ENCODE results near the gene CTNNA2.

Gene CTNNA2

DNA sequence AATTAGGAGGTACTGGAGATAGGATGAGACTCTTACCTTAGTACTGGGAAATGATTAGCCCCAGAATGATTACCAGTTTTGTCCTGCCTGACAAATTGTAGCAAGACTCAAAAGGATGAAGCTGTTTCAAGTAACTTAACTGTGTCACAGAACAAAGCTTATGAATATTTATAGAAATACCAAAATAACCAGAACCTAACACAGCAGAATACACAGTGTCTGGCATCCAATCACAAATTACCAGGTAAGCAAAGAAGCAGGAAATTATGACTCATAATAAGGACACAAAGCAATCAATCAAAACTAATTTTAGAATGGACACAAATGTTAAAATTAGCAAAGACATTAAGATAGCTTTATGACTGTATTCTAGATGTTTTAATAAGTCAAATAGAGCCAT lies 91.9 kb downstream of the CTNNA2 start:
- TF ChIP-seq, protein P1, sequence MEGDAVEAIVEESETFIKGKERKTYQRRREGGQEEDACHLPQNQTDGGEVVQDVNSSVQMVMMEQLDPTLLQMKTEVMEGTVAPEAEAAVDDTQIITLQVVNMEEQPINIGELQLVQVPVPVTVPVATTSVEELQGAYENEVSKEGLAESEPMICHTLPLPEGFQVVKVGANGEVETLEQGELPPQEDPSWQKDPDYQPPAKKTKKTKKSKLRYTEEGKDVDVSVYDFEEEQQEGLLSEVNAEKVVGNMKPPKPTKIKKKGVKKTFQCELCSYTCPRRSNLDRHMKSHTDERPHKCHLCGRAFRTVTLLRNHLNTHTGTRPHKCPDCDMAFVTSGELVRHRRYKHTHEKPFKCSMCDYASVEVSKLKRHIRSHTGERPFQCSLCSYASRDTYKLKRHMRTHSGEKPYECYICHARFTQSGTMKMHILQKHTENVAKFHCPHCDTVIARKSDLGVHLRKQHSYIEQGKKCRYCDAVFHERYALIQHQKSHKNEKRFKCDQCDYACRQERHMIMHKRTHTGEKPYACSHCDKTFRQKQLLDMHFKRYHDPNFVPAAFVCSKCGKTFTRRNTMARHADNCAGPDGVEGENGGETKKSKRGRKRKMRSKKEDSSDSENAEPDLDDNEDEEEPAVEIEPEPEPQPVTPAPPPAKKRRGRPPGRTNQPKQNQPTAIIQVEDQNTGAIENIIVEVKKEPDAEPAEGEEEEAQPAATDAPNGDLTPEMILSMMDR (IDR thresholded peaks at IDR 0.05; ENCODE audit: insufficient read depth, low read depth, low read length, missing control alignments): no peak
- no peak overlapping the region for H3K4me3 ChIP-seq (ENCODE audit: low read depth, low read length)
- DNase-seq (ENCODE audit: low read depth): no peak

GRCh38 chr2:79611448-79612016 lies 98.7 kb downstream of the CTNNA2 start:
- H3K4me3 ChIP-seq (ENCODE audit: low read depth, low read length): no peak overlapping the region
- TF ChIP-seq, protein P1 (IDR thresholded peaks at IDR 0.05; ENCODE audit: insufficient read depth, low read depth, low read length, missing control alignments): no peak
- no peak for DNase-seq (ENCODE audit: low read depth)

GRCh38 chr2:79612999-79613398 lies 100.1 kb downstream of the CTNNA2 start:
- TF ChIP-seq, protein P1 (IDR thresholded peaks at IDR 0.05; ENCODE audit: insufficient read depth, low read depth, low read length, missing control alignments): no peak
- no peak for DNase-seq (ENCODE audit: low read depth)

GRCh38 chr2:79619442-79619841 lies 106.6 kb downstream of the CTNNA2 start:
- DNase-seq (ENCODE audit: low read depth): no peak
- H3K4me3 ChIP-seq (ENCODE audit: low read depth, low read length): no peak overlapping the region
- TF ChIP-seq, protein P1 (IDR thresholded peaks at IDR 0.05; ENCODE audit: insufficient read depth, low read depth, low read length, missing control alignments): no peak

More at GRCh38 chr2:79612999-79613398, 100.1 kb downstream of the CTNNA2 start:
- no peak overlapping the region for H3K4me3 ChIP-seq (ENCODE audit: low read depth, low read length)

GRCh38 chr2:79619976-79620375 lies 107.1 kb downstream of the CTNNA2 start:
- no peak for DNase-seq (ENCODE audit: low read depth)
- TF ChIP-seq, protein P1 (IDR thresholded peaks at IDR 0.05; ENCODE audit: insufficient read depth, low read depth, low read length, missing control alignments): no peak
- no peak overlapping the region for H3K4me3 ChIP-seq (ENCODE audit: low read depth, low read length)

- DNase-seq (ENCODE audit: low read depth): no peak
- H3K4me3 ChIP-seq (ENCODE audit: low read depth, low read length): no peak overlapping the region
- TF ChIP-seq, protein P1 (IDR thresholded peaks at IDR 0.05; ENCODE audit: insufficient read depth, low read depth, low read length, missing control alignments): no peak
These were observed 107.8 kb downstream of the CTNNA2 start for GRCh38 chr2:79620679-79621078.

DNA sequence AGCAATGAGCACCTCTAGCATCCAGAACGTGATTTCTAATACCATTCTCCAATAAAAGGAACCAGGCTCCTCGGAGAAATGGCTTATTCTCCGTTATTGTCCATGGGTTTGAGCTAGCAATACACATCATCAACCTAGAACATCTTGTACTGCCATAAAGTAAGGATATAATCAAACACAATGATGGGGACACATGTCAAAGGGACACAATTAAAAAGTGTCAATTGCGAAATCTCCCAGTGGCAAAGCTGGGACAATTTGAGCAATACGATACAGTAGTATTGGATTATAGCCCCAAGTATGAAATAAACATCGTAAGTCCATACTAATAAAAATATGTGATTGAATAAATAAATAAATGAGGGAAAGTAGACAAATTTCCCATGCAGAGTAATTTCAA lies 108.4 kb downstream of the CTNNA2 start:
- no peak for DNase-seq (ENCODE audit: low read depth)
- H3K4me3 ChIP-seq (ENCODE audit: low read depth, low read length): no peak overlapping the region
- TF ChIP-seq, protein P1 (IDR thresholded peaks at IDR 0.05; ENCODE audit: insufficient read depth, low read depth, low read length, missing control alignments): no peak
